ENCODE results near the gene NUDT3.

The NUDT3 gene

DNA sequence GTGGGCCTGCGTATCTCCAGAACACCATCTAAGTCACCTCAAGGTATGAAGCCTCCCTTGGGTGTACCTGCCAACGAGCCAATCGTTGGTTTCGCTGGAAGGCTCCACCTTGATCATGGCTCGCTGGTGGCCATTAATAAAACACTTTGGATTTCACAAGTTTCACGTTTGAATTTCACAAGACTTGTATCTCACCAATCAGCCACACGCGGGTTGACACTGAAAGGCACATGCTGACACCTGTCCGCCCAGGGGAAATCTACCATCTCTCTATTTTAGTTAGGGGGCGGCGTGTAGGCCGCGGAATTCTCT lies 156.4 kb downstream of the NUDT3 start:
- peak; percentile 61 for FAIRE-seq

DNA sequence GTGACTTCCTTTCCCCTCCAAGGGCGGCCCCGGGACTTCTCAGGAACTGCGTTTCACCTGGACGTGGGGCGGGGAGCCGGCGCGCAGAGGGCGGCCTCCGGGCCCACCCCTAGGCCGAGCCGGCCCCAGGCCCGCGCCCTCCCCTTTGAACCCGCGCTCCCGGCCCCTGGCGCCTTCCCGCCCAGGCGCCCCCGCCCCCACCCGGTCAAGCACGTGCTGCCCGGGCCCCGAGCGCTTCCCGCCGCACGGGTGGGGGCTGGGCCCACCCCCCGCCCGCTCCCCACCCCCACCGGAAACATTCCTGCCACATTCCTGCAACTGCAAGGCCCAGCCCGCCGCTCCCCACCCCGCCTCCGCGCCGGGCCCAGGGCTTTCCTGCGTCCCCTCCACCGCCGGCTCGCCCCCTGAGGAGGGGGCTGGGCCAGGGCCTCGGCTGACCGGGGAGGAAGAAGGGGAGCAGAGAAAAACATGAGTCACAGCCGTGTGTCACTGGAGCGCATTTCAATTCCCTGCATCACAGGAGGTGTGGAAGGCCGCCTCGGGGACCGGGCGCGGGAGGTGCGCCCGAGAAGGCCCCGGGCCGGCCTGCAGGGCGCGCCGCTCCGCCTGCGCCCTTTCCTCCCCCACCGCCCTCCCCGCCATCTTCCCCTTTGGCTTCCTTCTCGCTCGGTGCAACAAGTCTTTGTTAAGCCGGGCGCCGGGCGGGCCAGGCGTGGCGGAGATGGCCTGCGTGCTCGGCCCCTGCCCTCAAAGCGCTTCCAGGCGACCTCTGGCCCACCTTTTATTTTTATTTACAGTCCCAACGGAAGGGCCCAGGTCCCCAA lies 156.9 kb downstream of the NUDT3 start:
- peak; percentile 25 for FAIRE-seq

DNA sequence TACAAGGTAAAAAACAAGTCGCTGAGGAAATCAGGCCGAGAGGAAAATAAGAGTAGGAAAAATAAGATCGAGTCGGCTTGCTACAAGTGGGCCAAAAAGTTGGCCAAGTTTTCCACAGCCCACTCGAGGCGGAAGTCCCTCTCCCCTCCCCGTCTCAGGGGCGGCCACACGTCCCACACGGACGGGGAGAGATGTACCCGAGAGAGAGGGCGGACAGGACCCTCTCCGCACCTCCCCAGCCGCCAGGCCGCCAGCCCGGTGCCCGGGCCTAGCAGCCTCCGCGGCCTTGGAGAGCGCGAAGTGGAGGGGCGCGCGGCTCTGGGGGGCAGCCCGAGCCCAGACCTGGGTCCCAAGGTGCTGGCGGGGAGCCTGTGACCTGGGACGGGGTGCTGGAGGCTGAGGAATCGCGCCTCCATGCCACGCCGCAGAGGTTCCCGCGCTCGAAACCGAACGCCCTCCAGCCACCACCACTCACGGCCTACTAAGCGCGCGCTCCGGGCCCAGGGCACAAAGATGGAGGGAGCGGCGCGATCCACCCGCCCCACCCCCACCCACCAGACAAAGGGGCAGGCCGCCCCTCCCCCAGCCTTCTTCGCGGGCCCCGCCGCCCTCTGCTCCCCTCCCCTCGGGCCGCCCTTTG lies 157.7 kb downstream of the NUDT3 start:
- FAIRE-seq = no peak

DNA sequence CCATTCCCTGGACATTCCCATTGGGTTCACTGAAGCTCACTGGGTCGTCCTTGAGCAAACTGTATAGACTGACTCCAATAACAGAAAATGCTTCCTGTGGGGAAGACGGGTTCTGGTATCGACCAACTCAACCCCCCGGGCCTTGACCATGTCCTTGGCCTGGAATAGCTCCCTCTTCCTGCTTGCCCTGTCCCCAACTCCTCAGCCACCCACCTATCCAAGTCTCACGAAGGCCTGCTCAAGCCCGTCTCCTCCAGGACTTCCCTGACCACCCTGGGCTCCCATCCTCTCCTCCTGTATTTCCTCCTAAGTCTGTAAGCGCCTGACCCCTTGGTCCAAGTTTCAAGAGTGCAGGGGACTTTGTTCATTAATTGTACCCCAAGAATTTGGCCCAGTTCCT lies 158.6 kb downstream of the NUDT3 start:
- FAIRE-seq = no peak

DNA sequence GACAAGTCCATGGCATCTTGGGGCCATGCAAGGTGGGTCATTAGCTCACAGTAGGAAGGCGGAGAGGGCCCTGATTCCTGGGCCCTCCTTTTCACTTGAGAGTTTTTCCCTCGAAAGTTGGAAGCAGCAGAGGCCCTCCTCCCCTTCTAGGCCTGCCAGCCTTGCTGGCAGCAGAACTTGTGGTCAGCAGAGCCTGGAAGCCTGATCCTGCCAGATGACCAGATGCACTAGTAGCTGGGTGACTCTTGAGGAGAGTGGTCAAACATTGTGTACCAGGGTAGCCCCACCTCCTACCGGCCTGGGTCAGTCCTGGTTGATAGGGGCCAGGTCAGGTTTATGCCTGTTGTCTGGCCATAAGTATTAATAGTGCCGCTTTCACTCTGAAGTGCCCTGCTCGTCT lies 159.6 kb downstream of the NUDT3 start:
- FAIRE-seq = no peak

DNA sequence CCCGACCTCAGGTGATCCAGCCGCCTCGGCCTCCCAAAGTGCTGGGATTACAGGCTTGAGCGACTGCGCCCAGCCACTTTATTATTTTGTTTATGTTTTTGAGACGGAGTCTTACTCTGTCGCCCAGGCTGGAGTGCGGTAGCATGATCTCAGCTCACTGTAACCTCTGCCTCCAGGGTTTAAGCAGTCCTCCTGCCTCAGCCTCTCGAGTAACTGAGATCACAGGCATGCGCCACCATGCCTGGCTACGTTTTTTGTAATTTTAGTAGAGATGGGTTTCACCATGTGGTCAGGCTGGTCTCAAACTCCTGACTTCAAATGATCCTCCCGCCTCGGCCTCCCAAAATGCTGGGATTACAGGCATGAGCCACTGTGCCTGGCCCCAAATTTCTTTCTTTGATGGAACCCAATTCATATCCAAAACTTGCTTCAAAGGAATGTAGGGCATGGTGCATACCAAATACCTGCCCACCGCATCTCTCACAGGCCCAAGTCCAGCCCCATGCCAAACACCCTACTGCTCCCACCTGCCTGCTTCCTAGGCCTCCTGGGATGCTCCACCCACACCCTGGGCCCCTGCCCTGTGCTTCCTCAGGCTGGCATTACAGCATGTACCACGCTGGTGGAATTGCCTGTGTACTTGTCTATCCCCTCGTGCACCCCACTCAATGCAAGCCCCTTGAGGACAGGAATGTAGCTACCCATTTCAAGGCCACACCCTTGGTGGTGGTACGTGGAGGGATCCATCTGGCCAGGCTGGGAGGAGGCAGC lies 160.7 kb downstream of the NUDT3 start:
- no peak for FAIRE-seq

DNA sequence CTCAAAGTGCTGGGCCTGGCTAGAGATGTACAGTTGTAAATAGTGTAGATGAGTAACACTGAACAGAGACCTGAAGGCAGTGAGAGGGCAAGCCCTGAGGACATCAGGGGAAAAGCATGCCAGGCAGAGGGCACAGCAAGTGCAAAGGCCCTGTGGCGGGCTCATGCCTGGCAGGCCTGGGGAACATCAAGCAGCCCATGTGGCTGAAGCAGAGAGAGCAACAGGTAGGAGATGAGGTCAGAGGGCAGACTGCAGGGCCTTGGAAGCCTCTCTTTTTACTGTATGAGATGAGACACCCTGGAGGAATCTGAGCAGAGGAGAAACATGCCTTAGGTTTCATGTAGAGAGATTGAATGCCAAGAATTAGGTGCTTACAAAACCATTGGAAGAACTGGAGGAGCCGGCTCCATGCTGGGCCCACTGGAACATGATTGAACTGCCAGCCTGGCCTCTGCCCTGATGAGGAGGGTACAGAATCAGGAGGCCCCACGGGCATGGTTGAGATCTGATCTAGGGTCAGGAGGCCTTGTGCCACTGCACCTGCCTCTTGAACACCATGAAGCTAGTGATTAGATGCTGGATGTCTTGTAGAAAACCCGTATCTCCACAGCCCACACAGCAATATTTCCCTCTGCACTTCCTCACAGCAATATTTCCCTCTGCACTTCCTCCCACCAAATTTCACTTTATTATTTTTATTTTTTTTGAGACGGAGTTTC lies 161.7 kb downstream of the NUDT3 start:
- FAIRE-seq = no peak

DNA sequence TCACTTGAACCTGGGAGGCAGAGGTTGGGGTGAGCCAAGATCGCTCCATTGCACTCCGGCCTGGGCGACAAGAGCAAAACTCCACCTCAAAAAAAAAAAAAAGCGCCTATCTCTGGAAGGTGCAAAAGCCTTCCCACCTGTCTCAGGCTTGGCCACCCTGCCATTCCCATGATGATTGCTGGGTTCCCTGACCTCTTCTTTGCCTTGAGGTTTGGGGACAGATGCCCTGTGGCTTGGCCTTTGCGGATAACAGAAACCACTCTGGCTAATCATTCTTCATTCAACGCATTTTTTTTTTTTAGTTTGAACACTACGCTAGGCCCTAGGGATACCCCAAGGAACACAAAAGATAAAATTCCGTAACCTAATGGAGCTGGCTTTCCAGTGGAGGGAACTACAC lies 162.6 kb downstream of the NUDT3 start:
- FAIRE-seq = no peak
